ENCODE data around the gene CSDE1. TPM values are rescaled to one million over a fixed set of nuclear protein-coding genes. Genes with fewer than 3 reads are reported as not detected.

CSDE1 gene
- total and polyA plus RNA-seq, 2 donors (not counting 1 experiment from before 2014, with no cell fraction given) = 374 to 1,392 TPM

- Histone ChIP-seq H2AFZ (ENCODE audit: low read length) (no peak overlapping the region), H3K4me1 (ENCODE audit: control insufficient read depth, extremely low read depth, insufficient read depth, low read length) (no peaks in the 10 kb centered on the region), H3K27me3 (ENCODE audit: control insufficient read depth, insufficient read depth, low read length) (no peaks in the 10 kb centered on the region), H4K20me1 (ENCODE audit: control insufficient read depth, extremely low read depth, insufficient read depth, low read length) (no peaks in the 10 kb centered on the region), H3K4me2 (ENCODE audit: extremely low read depth, insufficient read depth, low read length) (no peak overlapping the region), H3K4me3 (replicated peaks in 1 of 4; ENCODE audit: control extremely low read depth in 1 of 4, insufficient read depth in 1 of 4, low read depth in 3 of 4, low read length in 4 of 4) (no peak overlapping the region), H3K9me3 (ENCODE audit: control insufficient read depth, insufficient read depth, low read depth, low read length) (no peaks in the 10 kb centered on the region), H3K27ac (ENCODE audit: insufficient read depth, low read length) (no peak overlapping the region), H3K36me3 (ENCODE audit: control insufficient read depth, insufficient read depth, low read length) (peaks cover 6% of the 10 kb centered on the region), H3K9ac (ENCODE audit: insufficient read depth, low read length) (no peak overlapping the region), H3K79me2 (ENCODE audit: control insufficient read depth, insufficient read depth, low read length) (peaks cover 100% of the 10 kb centered on the region)
- TF ChIP-seq EZH2 (IDR thresholded peaks at IDR 0.05; ENCODE audit: low read length, missing control alignments) (no peak), CTCF (conservative IDR thresholded peaks at IDR 0.05 in 1 of 2, IDR thresholded peaks at IDR 0.05 in 1 of 2; ENCODE audit: low read depth in 1 of 2, low read length in 2 of 2) (no peak)
- peak in 1 of 2 donors; percentile 72 for DNase-seq (ENCODE audit: low read depth in 2 of 2)
Observed at GRCh38 chr1:114745291-114745690, 12.5 kb downstream of the CSDE1 start.

GRCh38 chr1:114741963-114742746, 15.6 kb downstream of the CSDE1 start:
- peaks cover 85% of the 10 kb centered on the region for H3K79me2 ChIP-seq (ENCODE audit: control insufficient read depth, insufficient read depth, low read length)
- peaks cover 5% of the 10 kb centered on the region for H3K36me3 ChIP-seq (ENCODE audit: control insufficient read depth, insufficient read depth, low read length)
- no peaks in the 10 kb centered on the region for H4K20me1 ChIP-seq (ENCODE audit: control insufficient read depth, extremely low read depth, insufficient read depth, low read length)
- no peak overlapping the region for H3K27ac ChIP-seq (ENCODE audit: insufficient read depth, low read length)
- TF ChIP-seq CTCF (conservative IDR thresholded peaks at IDR 0.05 in 1 of 2, IDR thresholded peaks at IDR 0.05 in 1 of 2; ENCODE audit: low read depth in 1 of 2, low read length in 2 of 2) = no peak
- no peak for TF ChIP-seq EZH2 (IDR thresholded peaks at IDR 0.05; ENCODE audit: low read length, missing control alignments)
- H3K9ac ChIP-seq (ENCODE audit: insufficient read depth, low read length) = no peak overlapping the region
- no peak for DNase-seq (ENCODE audit: low read depth in 2 of 2)
- no peaks in the 10 kb centered on the region for H3K4me1 ChIP-seq (ENCODE audit: control insufficient read depth, extremely low read depth, insufficient read depth, low read length)
- no peak overlapping the region for H2AFZ ChIP-seq (ENCODE audit: low read length)
- no peak overlapping the region for H3K4me2 ChIP-seq (ENCODE audit: extremely low read depth, insufficient read depth, low read length)
- no peaks in the 10 kb centered on the region for H3K9me3 ChIP-seq (ENCODE audit: control insufficient read depth, insufficient read depth, low read depth, low read length)
- H3K27me3 ChIP-seq (ENCODE audit: control insufficient read depth, insufficient read depth, low read length) = no peaks in the 10 kb centered on the region
- no peak overlapping the region for H3K4me3 ChIP-seq (replicated peaks in 1 of 4; ENCODE audit: control extremely low read depth in 1 of 4, insufficient read depth in 1 of 4, low read depth in 3 of 4, low read length in 4 of 4)

- peaks cover 6% of the 10 kb centered on the region for H3K36me3 ChIP-seq (ENCODE audit: control insufficient read depth, insufficient read depth, low read length)
- H2AFZ ChIP-seq (ENCODE audit: low read length) = no peak overlapping the region
- no peaks in the 10 kb centered on the region for H3K4me1 ChIP-seq (ENCODE audit: control insufficient read depth, extremely low read depth, insufficient read depth, low read length)
- H3K9ac ChIP-seq (ENCODE audit: insufficient read depth, low read length) = no peak overlapping the region
- no peak overlapping the region for H3K27ac ChIP-seq (ENCODE audit: insufficient read depth, low read length)
- DNase-seq (ENCODE audit: low read depth in 2 of 2) = no peak
- H3K79me2 ChIP-seq (ENCODE audit: control insufficient read depth, insufficient read depth, low read length) = peaks cover 72% of the 10 kb centered on the region
- no peaks in the 10 kb centered on the region for H3K9me3 ChIP-seq (ENCODE audit: control insufficient read depth, insufficient read depth, low read depth, low read length)
- no peak overlapping the region for H3K4me3 ChIP-seq (replicated peaks in 1 of 4; ENCODE audit: control extremely low read depth in 1 of 4, insufficient read depth in 1 of 4, low read depth in 3 of 4, low read length in 4 of 4)
- H4K20me1 ChIP-seq (ENCODE audit: control insufficient read depth, extremely low read depth, insufficient read depth, low read length) = no peaks in the 10 kb centered on the region
- no peaks in the 10 kb centered on the region for H3K27me3 ChIP-seq (ENCODE audit: control insufficient read depth, insufficient read depth, low read length)
- no peak overlapping the region for H3K4me2 ChIP-seq (ENCODE audit: extremely low read depth, insufficient read depth, low read length)
- TF ChIP-seq CTCF (conservative IDR thresholded peaks at IDR 0.05 in 1 of 2, IDR thresholded peaks at IDR 0.05 in 1 of 2; ENCODE audit: low read depth in 1 of 2, low read length in 2 of 2) (no peak), EZH2 (IDR thresholded peaks at IDR 0.05; ENCODE audit: low read length, missing control alignments) (no peak)
Observed at GRCh38 chr1:114740331-114740730, 17.5 kb downstream of the CSDE1 start.

All from fibroblast of lung (primary cell).